HepG2 (cell line): ENCODE results near the gene MAN1A1. TPM values are rescaled to one million over a fixed set of nuclear protein-coding genes. Genes with fewer than 3 reads are reported as not detected.

Source experiments
- ARID3A ChIP-seq: IDR thresholded peaks from 2 replicates; pipeline ENCODE4 v1.6.1; 2012; ENCODE audit warnings: low read depth, low read length, improper control_type of control experiment
- CCDC6 ChIP-seq: sonication (generic); formaldehyde crosslinking; IDR thresholded peaks from 2 replicates; pipeline ENCODE4 v1.8.1; 2022; ENCODE audit warnings: mild to moderate bottlenecking, missing genetic modification reagents, moderate library complexity
- KDM3A ChIP-seq: IDR thresholded peaks from 2 replicates; pipeline ENCODE4 v1.6.1; 2018; ENCODE audit warnings: low read depth, missing compliant biosample characterization
- MBD4 ChIP-seq: IDR thresholded peaks from 2 replicates; pipeline ENCODE4 v1.6.1; 2012; ENCODE audit warnings: low read length, inconsistent platforms, borderline replicate concordance
- NR2F2 ChIP-seq: IDR thresholded peaks from 2 replicates; pipeline ENCODE4 v1.6.1; 2012; ENCODE audit warnings: low read depth, inconsistent platforms, borderline replicate concordance
- RAD51 ChIP-seq: fragments of 450-650 bp; IDR thresholded peaks from 2 replicates; pipeline ENCODE4 v1.6.1; 2016; ENCODE audit warnings: borderline replicate concordance
- RCOR2 ChIP-seq: IDR thresholded peaks from 2 replicates; pipeline ENCODE4 v1.6.1; 2016; ENCODE audit warnings: missing biosample characterization, missing genetic modification reagents
- RXRA ChIP-seq: sonication (generic); formaldehyde crosslinking; IDR thresholded peaks from 2 replicates; pipeline ENCODE4 v1.5.1; 2020; ENCODE audit warnings: missing genetic modification reagents
- TBX3 ChIP-seq: fragments of 450-650 bp; IDR thresholded peaks from 2 replicates; pipeline ENCODE4 v1.6.1; 2017; ENCODE audit warnings: antibody characterized with exemption, mild to moderate bottlenecking, inconsistent platforms, borderline replicate concordance
- TGIF2 ChIP-seq: IDR thresholded peaks from 2 replicates; pipeline ENCODE4 v1.6.1; 2016; ENCODE audit warnings: control low read depth, missing compliant biosample characterization
- ZNF24 ChIP-seq: fragments of 450-650 bp; IDR thresholded peaks from 2 replicates; pipeline ENCODE4 v1.6.1; 2017; ENCODE audit warnings: antibody characterized with exemption, mild to moderate bottlenecking
- ZNF512B ChIP-seq: sonication (generic); formaldehyde crosslinking; IDR thresholded peaks from 2 replicates; pipeline ENCODE4 v1.5.1; 2020; ENCODE audit warnings: missing genetic modification reagents, mild to moderate bottlenecking, borderline replicate concordance
- ZNF513 ChIP-seq: sonication (generic); formaldehyde crosslinking; conservative IDR thresholded peaks from 2 replicates; pipeline ENCODE4 v1.5.0; 2020; ENCODE audit warnings: missing genetic modification reagents
- ZNF569 ChIP-seq: sonication (generic); formaldehyde crosslinking; IDR thresholded peaks from 2 replicates; pipeline ENCODE4 v1.5.0; 2020; ENCODE audit warnings: mild to moderate bottlenecking, missing genetic modification reagents, moderate library complexity, borderline replicate concordance
- ZNF615 ChIP-seq: sonication (generic); formaldehyde crosslinking; IDR thresholded peaks from 2 replicates; pipeline ENCODE4 v1.5.0; 2020; ENCODE audit warnings: mild to moderate bottlenecking, missing genetic modification reagents, borderline replicate concordance
- ZNF83 ChIP-seq: sonication (generic); formaldehyde crosslinking; IDR thresholded peaks from 2 replicates; pipeline ENCODE4 v1.4.0; 2020; ENCODE audit warnings: missing genetic modification reagents, mild to moderate bottlenecking, borderline replicate concordance
- ZNF883 ChIP-seq: sonication (generic); formaldehyde crosslinking; IDR thresholded peaks from 2 replicates; pipeline ENCODE4 v1.5.1; 2020; ENCODE audit warnings: mild to moderate bottlenecking, missing genetic modification reagents; ENCODE audit errors: not compliant biosample characterization
- ZSCAN30 ChIP-seq: sonication (generic); formaldehyde crosslinking; IDR thresholded peaks from 2 replicates; pipeline ENCODE4 v1.5.0; 2020; ENCODE audit warnings: mild to moderate bottlenecking, missing genetic modification reagents
- ZXDC ChIP-seq: sonication (generic); formaldehyde crosslinking; IDR thresholded peaks from 2 replicates; pipeline ENCODE4 v1.5.0; 2020; ENCODE audit warnings: mild to moderate bottlenecking, missing genetic modification reagents
- polyA plus RNA-seq, 8 experiments: library from polyadenylated mRNA; depleted of rRNA in 3 of 8; stranded (reverse) in 7 of 8; unstranded in 1 of 8; fragments of >200 nt; fragmentation: Illumina TruSeq in 4 of 8; extraction: Trizol in 4 of 8; gene quantifications; 2 replicates each; pipeline versions ENCODE4 v1.2.1 to v1.2.3, GENCODE V29; 2011 to 2016; ENCODE audit warnings: low read depth in 4 of 8, missing spikeins in 1 of 8, mixed read lengths in 1 of 8; ENCODE audit not compliant: insufficient read depth in 1 of 8
- total RNA-seq, 5 experiments: library from RNA; depleted of rRNA; stranded (reverse); fragments of >200 nt; fragmentation: Illumina TruSeq; extraction: Trizol; gene quantifications; 2 replicates each; pipeline ENCODE4 v1.2.3, GENCODE V29; 2016; ENCODE audit warnings: low read depth in 1 of 5

The MAN1A1 gene
- total and polyA plus RNA-seq, 2 of the 13 experiments (the other 11 are each of a cell fraction or from before 2014, with no cell fraction given): 156 to 236 TPM

- TF ChIP-seq ARID3A: peak; percentile 96
- peak; percentile 99 for TF ChIP-seq TGIF2 (CRISPR knock-in tag)
- TF ChIP-seq ZNF83 (CRISPR knock-in tag): no peak
- TF ChIP-seq RAD51: no peak
- TF ChIP-seq ZNF569 (CRISPR knock-in tag): no peak
- TF ChIP-seq ZNF883 (CRISPR knock-in tag): no peak
- TF ChIP-seq ZNF615 (CRISPR knock-in tag): no peak
- TF ChIP-seq CCDC6 (CRISPR knock-in tag): peak; percentile 33; the same call in 1 of the 2 replicates
- TF ChIP-seq RXRA (CRISPR knock-in tag): no peak; the same call in 1 of the 2 replicates
- TF ChIP-seq ZNF24: no peak
- TF ChIP-seq RCOR2 (CRISPR knock-in tag): peak; percentile 83; the same call in 1 of the 2 replicates
- TF ChIP-seq TBX3: peak; percentile 87
- peak; percentile 83 for TF ChIP-seq NR2F2
- TF ChIP-seq ZSCAN30 (CRISPR knock-in tag): no peak
- no peak for TF ChIP-seq KDM3A (CRISPR knock-in tag)
- peak; percentile 86; the same call in 1 of the 2 replicates for TF ChIP-seq ZXDC (CRISPR knock-in tag)
- no peak for TF ChIP-seq ZNF513 (CRISPR knock-in tag)
- TF ChIP-seq ZNF512B (CRISPR knock-in tag): no peak
- peak; percentile 85; the same call in 1 of the 2 replicates for TF ChIP-seq MBD4
These were observed 2.0 kb downstream of the MAN1A1 start (continued) for GRCh38 chr6:119347466-119348095.
